ENCODE results near the gene ATG13. TPM values are rescaled to one million over a fixed set of nuclear protein-coding genes. Genes with fewer than 3 reads are reported as not detected.
A peak's percentile ranks its signal among the peaks of the same experiment; 100 is the strongest.

Gene ATG13
- total and polyA plus RNA-seq, 4 donors = 40.7 to 74.0 (median 69.8) TPM

DNA sequence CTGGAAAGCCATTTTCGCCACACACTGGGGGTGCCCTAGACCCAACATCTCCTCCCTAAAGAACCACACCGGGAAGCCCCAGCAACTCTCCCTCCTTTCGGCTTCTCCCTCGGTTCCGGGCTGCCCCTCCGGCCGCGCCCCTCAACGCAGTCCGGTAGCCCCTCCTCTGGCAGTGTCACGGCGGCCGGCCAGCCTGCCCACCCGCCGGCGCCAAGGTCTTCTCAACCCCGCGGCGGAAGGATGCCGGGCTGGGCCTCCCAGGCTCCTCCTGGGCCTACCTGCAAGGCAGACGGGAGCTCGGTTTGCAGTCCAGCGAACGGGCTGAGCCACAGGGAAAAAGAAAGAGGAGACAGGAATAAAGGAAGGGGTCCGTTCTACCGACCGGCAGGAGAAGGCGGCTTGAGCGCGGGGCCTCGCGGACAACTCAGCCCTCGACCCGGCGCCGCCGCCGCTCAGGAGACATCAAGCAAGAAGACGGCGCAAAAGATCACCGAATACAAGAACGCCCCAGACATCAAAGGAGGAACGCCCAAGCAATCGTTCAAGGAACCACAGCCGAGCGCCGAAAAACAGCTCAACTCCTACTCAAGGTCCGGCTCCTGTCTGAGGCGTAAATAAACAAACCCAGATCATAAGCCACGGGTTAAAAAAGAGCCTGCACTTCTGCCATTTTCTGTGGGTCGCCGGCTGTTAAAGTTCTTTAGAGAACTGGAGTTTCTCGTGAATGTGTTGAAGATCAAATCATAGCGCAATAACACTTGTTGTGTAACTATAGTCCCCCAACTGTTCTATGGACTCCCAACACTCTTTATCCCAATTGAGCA is 23.6 kb upstream of the ATG13 start, which contains the start of gene AMBRA1:
Gene AMBRA1 (minus strand): TSS at position 474 of the 824 bp plus-strand sequence. CDS start 45,643 bp downstream, outside the sequence.
- DNase-seq (ENCODE audit: low read depth in 4 of 6, low spot score in 6 of 6) = peak; percentile 87 to 98 (median 92)
- no peaks in the 10 kb centered on the region for H3K36me3 ChIP-seq (ENCODE audit: control insufficient read depth, insufficient read depth, low read length)
- H3K4me1 ChIP-seq (ENCODE audit: control insufficient read depth, insufficient read depth, low read length) = peaks cover 14% of the 10 kb centered on the region
- WGBS (ENCODE audit: insufficient coverage) = under 1% methylated on average over 47 of the region's 54 CpGs
- no peaks in the 10 kb centered on the region for H3K9me3 ChIP-seq (ENCODE audit: control insufficient read depth, insufficient read depth, low read length)
- H3K27ac ChIP-seq (ENCODE audit: low read depth, low read length) = peak within 1 kb of the TSS; percentile 81
- no peaks in the 10 kb centered on the region for H3K27me3 ChIP-seq (ENCODE audit: control insufficient read depth, insufficient read depth, low read length)
- peak within 1 kb of the TSS; percentile 83 for H3K4me3 ChIP-seq (ENCODE audit: low read depth, low read length)

DNA sequence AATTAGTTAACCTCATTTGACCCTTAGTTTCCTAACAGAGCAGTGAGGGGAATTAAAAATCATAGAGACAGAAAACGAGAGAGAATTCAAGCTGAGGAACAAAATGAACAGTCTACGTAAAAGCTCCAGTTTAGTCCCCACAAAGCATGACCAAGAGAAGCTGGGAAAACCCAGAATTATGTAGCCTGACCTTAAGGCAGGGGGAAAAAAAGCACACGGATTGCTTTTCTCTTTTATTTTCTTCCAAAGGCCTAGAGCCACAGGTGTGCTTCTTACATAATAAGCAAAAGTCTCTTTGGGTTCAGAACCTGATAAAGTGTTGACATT is 23.0 kb upstream of the ATG13 start:
- H3K4me3 ChIP-seq (ENCODE audit: low read depth, low read length) = peak overlapping the region; percentile 83
- H3K9me3 ChIP-seq (ENCODE audit: control insufficient read depth, insufficient read depth, low read length) = no peaks in the 10 kb centered on the region
- no peak for DNase-seq (ENCODE audit: low read depth in 4 of 6, low spot score in 6 of 6)
- no peaks in the 10 kb centered on the region for H3K36me3 ChIP-seq (ENCODE audit: control insufficient read depth, insufficient read depth, low read length)
- peaks cover 14% of the 10 kb centered on the region for H3K4me1 ChIP-seq (ENCODE audit: control insufficient read depth, insufficient read depth, low read length)
- no peaks in the 10 kb centered on the region for H3K27me3 ChIP-seq (ENCODE audit: control insufficient read depth, insufficient read depth, low read length)
- peak overlapping the region; percentile 81 for H3K27ac ChIP-seq (ENCODE audit: low read depth, low read length)
- WGBS (ENCODE audit: insufficient coverage) = no CpG with 5 or more reads among the region's 3 CpGs

- no peak overlapping the region for H3K4me3 ChIP-seq (ENCODE audit: low read depth, low read length)
- no peaks in the 10 kb centered on the region for H3K36me3 ChIP-seq (ENCODE audit: control insufficient read depth, insufficient read depth, low read length)
- no peaks in the 10 kb centered on the region for H3K27me3 ChIP-seq (ENCODE audit: control insufficient read depth, insufficient read depth, low read length)
- no peak overlapping the region for H3K27ac ChIP-seq (ENCODE audit: low read depth, low read length)
- H3K4me1 ChIP-seq (ENCODE audit: control insufficient read depth, insufficient read depth, low read length) = peaks cover 14% of the 10 kb centered on the region
- 96% methylated on average over 5 of the region's 10 CpGs for WGBS (ENCODE audit: insufficient coverage)
- no peaks in the 10 kb centered on the region for H3K9me3 ChIP-seq (ENCODE audit: control insufficient read depth, insufficient read depth, low read length)
- DNase-seq (ENCODE audit: low read depth in 4 of 6, low spot score in 6 of 6) = no peak
These were observed 22.6 kb upstream of the ATG13 start for GRCh38 chr11:46594785-46595184.

DNA sequence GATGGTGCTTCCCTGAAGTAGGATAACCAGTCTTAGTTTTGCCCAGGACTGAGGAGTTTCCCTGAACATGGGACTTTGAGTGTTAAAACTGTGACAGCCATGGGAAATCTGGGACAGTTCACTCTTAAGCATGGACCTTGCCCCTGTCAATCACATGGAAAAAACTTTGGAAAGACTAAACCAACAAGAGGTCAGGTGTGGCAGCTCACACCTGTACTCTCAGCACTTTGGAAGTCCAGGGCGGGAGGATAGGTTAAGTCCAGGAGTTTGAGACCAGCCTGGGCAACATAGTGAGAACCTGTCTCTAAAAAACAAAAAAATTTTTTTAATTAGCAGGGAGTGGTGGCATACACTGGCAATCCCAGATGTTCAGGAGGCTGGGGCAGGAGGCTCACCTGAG is 20.2 kb upstream of the ATG13 start:
- H3K4me1 ChIP-seq (ENCODE audit: control insufficient read depth, insufficient read depth, low read length) = peaks cover 5% of the 10 kb centered on the region
- H3K9me3 ChIP-seq (ENCODE audit: control insufficient read depth, insufficient read depth, low read length) = no peaks in the 10 kb centered on the region
- no peaks in the 10 kb centered on the region for H3K27me3 ChIP-seq (ENCODE audit: control insufficient read depth, insufficient read depth, low read length)
- no peak overlapping the region for H3K27ac ChIP-seq (ENCODE audit: low read depth, low read length)
- no CpG with 5 or more reads among the region's 1 CpG for WGBS (ENCODE audit: insufficient coverage)
- H3K4me3 ChIP-seq (ENCODE audit: low read depth, low read length) = no peak overlapping the region
- no peaks in the 10 kb centered on the region for H3K36me3 ChIP-seq (ENCODE audit: control insufficient read depth, insufficient read depth, low read length)
- DNase-seq (ENCODE audit: low read depth in 4 of 6, low spot score in 6 of 6) = no peak

- Histone ChIP-seq H3K27me3 (ENCODE audit: control insufficient read depth, insufficient read depth, low read length) (no peaks in the 10 kb centered on the region), H3K9me3 (ENCODE audit: control insufficient read depth, insufficient read depth, low read length) (no peaks in the 10 kb centered on the region), H3K27ac (ENCODE audit: low read depth, low read length) (no peak overlapping the region), H3K4me1 (ENCODE audit: control insufficient read depth, insufficient read depth, low read length) (no peaks in the 10 kb centered on the region), H3K4me3 (ENCODE audit: low read depth, low read length) (no peak overlapping the region), H3K36me3 (ENCODE audit: control insufficient read depth, insufficient read depth, low read length) (no peaks in the 10 kb centered on the region)
- DNase-seq (ENCODE audit: low read depth in 4 of 6, low spot score in 6 of 6) = no peak
- WGBS (ENCODE audit: insufficient coverage) = 85% methylated on average over 3 of the region's 6 CpGs
These were observed 19.6 kb upstream of the ATG13 start for GRCh38 chr11:46597609-46598219.

- Histone ChIP-seq H3K27me3 (ENCODE audit: control insufficient read depth, insufficient read depth, low read length) (no peaks in the 10 kb centered on the region), H3K27ac (ENCODE audit: low read depth, low read length) (no peak overlapping the region), H3K9me3 (ENCODE audit: control insufficient read depth, insufficient read depth, low read length) (no peaks in the 10 kb centered on the region), H3K36me3 (ENCODE audit: control insufficient read depth, insufficient read depth, low read length) (peaks cover 8% of the 10 kb centered on the region), H3K4me3 (ENCODE audit: low read depth, low read length) (no peak overlapping the region), H3K4me1 (ENCODE audit: control insufficient read depth, insufficient read depth, low read length) (no peaks in the 10 kb centered on the region)
- DNase-seq (ENCODE audit: low read depth in 4 of 6, low spot score in 6 of 6) = no peak
- no CpG with 5 or more reads among the region's 8 CpGs for WGBS (ENCODE audit: insufficient coverage)
These were observed 17.8 kb upstream of the ATG13 start for GRCh38 chr11:46599340-46600193.

DNA sequence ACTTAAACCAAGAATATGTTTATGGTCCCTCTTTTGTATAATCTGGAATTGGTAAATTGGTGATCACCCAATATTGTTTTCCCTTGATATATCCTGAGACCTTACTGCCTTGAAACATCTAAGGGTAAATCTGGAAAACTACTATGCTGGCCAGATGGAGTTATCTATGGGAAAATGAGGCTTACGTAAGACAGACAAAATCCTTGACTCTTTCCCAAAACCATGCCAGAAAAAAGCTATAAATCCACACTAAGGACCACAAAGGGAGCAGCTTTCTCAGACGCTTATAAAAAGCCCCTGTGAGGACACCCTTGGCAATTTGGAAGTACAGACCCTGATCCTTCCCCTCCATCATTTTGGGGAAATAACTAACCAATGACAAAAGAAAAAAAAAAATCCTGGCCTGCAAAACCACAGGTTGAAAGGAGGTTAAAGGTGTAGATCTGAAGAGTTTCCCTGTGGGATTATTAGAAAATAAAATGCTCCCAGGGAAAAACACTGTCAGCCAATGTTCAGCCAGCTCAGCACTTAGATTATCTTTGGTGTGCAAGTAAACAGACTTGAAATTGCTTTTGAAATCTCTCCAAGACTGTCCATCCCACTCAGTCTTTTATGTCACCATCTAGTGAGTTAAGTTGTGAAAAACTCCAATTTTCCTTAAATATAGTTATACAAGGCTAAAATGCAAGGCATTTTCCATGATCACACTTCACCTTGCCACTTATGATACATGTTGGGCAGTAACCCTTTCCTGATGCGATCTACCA is 17.0 kb upstream of the ATG13 start:
- Histone ChIP-seq H3K4me3 (ENCODE audit: low read depth, low read length) (no peak overlapping the region), H3K4me1 (ENCODE audit: control insufficient read depth, insufficient read depth, low read length) (no peaks in the 10 kb centered on the region), H3K27ac (ENCODE audit: low read depth, low read length) (no peak overlapping the region), H3K36me3 (ENCODE audit: control insufficient read depth, insufficient read depth, low read length) (peaks cover 8% of the 10 kb centered on the region), H3K9me3 (ENCODE audit: control insufficient read depth, insufficient read depth, low read length) (no peaks in the 10 kb centered on the region), H3K27me3 (ENCODE audit: control insufficient read depth, insufficient read depth, low read length) (no peaks in the 10 kb centered on the region)
- 33% methylated on average over 1 of the region's 3 CpGs for WGBS (ENCODE audit: insufficient coverage)
- no peak for DNase-seq (ENCODE audit: low read depth in 4 of 6, low spot score in 6 of 6)

- no peak for DNase-seq (ENCODE audit: low read depth in 4 of 6, low spot score in 6 of 6)
- Histone ChIP-seq H3K27me3 (ENCODE audit: control insufficient read depth, insufficient read depth, low read length) (no peaks in the 10 kb centered on the region), H3K4me3 (ENCODE audit: low read depth, low read length) (no peak overlapping the region), H3K4me1 (ENCODE audit: control insufficient read depth, insufficient read depth, low read length) (no peaks in the 10 kb centered on the region), H3K9me3 (ENCODE audit: control insufficient read depth, insufficient read depth, low read length) (no peaks in the 10 kb centered on the region), H3K27ac (ENCODE audit: low read depth, low read length) (no peak overlapping the region), H3K36me3 (ENCODE audit: control insufficient read depth, insufficient read depth, low read length) (peaks cover 8% of the 10 kb centered on the region)
- no CpG with 5 or more reads among the region's 1 CpG for WGBS (ENCODE audit: insufficient coverage)
These were observed 16.2 kb upstream of the ATG13 start for GRCh38 chr11:46601129-46601528.

GRCh38 chr11:46603704-46604308 is 13.5 kb upstream of the ATG13 start:
- WGBS (ENCODE audit: insufficient coverage) = 97% methylated on average over 13 of the region's 15 CpGs

More at GRCh38 chr11:46603704-46604308, 13.5 kb upstream of the ATG13 start:
- Histone ChIP-seq H3K36me3 (ENCODE audit: control insufficient read depth, insufficient read depth, low read length) (peaks cover 8% of the 10 kb centered on the region), H3K9me3 (ENCODE audit: control insufficient read depth, insufficient read depth, low read length) (no peaks in the 10 kb centered on the region), H3K4me1 (ENCODE audit: control insufficient read depth, insufficient read depth, low read length) (no peaks in the 10 kb centered on the region), H3K27me3 (ENCODE audit: control insufficient read depth, insufficient read depth, low read length) (no peaks in the 10 kb centered on the region), H3K4me3 (ENCODE audit: low read depth, low read length) (no peak overlapping the region), H3K27ac (ENCODE audit: low read depth, low read length) (no peak overlapping the region)
- no peak for DNase-seq (ENCODE audit: low read depth in 4 of 6, low spot score in 6 of 6)

Data from spinal cord (tissue), 10 donors.